PC-3 (cell line): ENCODE measurements around the gene FAM227A. TPM values are rescaled to one million over a fixed set of nuclear protein-coding genes. Genes with fewer than 3 reads are reported as not detected.

Source experiments
- ATAC-seq: fragments of 200-7000 bp; cut with Tn5 transposase; 2 replicates; pipeline ENCODE4 v1.9.1; 2020; ENCODE audit warnings: mild to moderate bottlenecking, moderate library complexity
- BruUV-seq: library from RNA; stranded (reverse); fragments of 400-500 nt; replicated peaks from 2 replicates; lab custom pipeline; 2021; lab: Mats Ljungman, UMichigan
- CTCF ChIA-PET: fragments of 300-600 bp; sonication (Branson Sonifier 250); formaldehyde crosslinking; loops from one replicate; lab custom pipeline; 2022; ENCODE audit warnings: antibody characterized with exemption; lab: Charles Lee
- POLR2A ChIA-PET: fragments of 300-600 bp; sonication (Branson Sonifier 250); formaldehyde crosslinking; loops from one replicate; lab custom pipeline; 2022; ENCODE audit warnings: antibody characterized with exemption; ENCODE audit not compliant: unreplicated experiment; lab: Charles Lee
- DNase-seq: peaks from one replicate; pipeline ENCODE4 v3.0.0-alpha.2; 2015
- H2AFZ ChIP-seq: fragments of 300-600 bp; sonication (generic); 2 replicates; pipeline ENCODE4 v1.6.0; 2016; ENCODE audit warnings: antibody characterized with exemption, low read length
- H3F3A ChIP-seq: fragments of 300-600 bp; sonication (generic); one replicate; pipeline ENCODE4 v1.6.0; 2017; ENCODE audit warnings: antibody characterized with exemption, low read length, control low read depth, mild to moderate bottlenecking; ENCODE audit not compliant: unreplicated experiment
- H3K27ac ChIP-seq: fragments of 300-600 bp; sonication (generic); 2 replicates; pipeline ENCODE4 v1.5.1; 2016; ENCODE audit warnings: mild to moderate bottlenecking, low read length
- H3K27me3 ChIP-seq: fragments of 300-600 bp; sonication (generic); 2 replicates; pipeline ENCODE4 v1.6.1; 2016; ENCODE audit warnings: low read length, mixed read lengths
- H3K36me3 ChIP-seq: fragments of 300-600 bp; sonication (generic); 2 replicates; pipeline ENCODE4 v1.6.1; 2016; ENCODE audit warnings: low read depth, mixed run types, low read length, mixed read lengths
- H3K4me1 ChIP-seq: fragments of 300-600 bp; sonication (generic); 2 replicates; pipeline ENCODE4 v1.5.1; 2016; ENCODE audit warnings: low read length; ENCODE audit not compliant: insufficient read depth
- H3K4me2 ChIP-seq: fragments of 300-600 bp; sonication (generic); 2 replicates; pipeline ENCODE4 v1.6.0; 2016; ENCODE audit warnings: low read length
- H3K4me3 ChIP-seq: fragments of 300-600 bp; sonication (generic); 2 replicates; pipeline ENCODE4 v1.5.1; 2016; ENCODE audit warnings: mild to moderate bottlenecking, low read length, mixed read lengths
- H3K79me2 ChIP-seq: fragments of 300-600 bp; sonication (generic); 2 replicates; pipeline ENCODE4 v1.6.1; 2017; ENCODE audit warnings: low read length, mixed read lengths
- H3K9ac ChIP-seq: fragments of 300-600 bp; sonication (generic); 2 replicates; pipeline ENCODE4 v1.6.0; 2016; ENCODE audit warnings: mild to moderate bottlenecking, low read length
- H3K9me2 ChIP-seq: fragments of 300-600 bp; sonication (generic); replicated peaks from 2 replicates; pipeline ENCODE4 v1.6.1; 2016; ENCODE audit warnings: mixed run types, low read length, mixed read lengths
- H3K9me3 ChIP-seq: fragments of 300-600 bp; sonication (generic); 2 replicates; pipeline ENCODE4 v1.6.1; 2016; ENCODE audit warnings: low read length, mixed read lengths
- H4K20me1 ChIP-seq: fragments of 300-600 bp; sonication (generic); 2 replicates; pipeline ENCODE4 v1.6.1; 2016; ENCODE audit warnings: low read length, mixed read lengths
- EZH2 ChIP-seq: fragments of 300-600 bp; sonication (generic); IDR thresholded peaks from one replicate; pipeline ENCODE4 v1.6.1; 2017; ENCODE audit warnings: antibody characterized with exemption, mild to moderate bottlenecking, low read length; ENCODE audit not compliant: unreplicated experiment
- EZH2phosphoT487 ChIP-seq: fragments of 300-600 bp; sonication (generic); IDR thresholded peaks from 2 replicates; pipeline ENCODE4 v1.6.1; 2018; ENCODE audit warnings: mild to moderate bottlenecking, antibody characterized with exemption, low read length, borderline replicate concordance
- intact Hi-C: fragments of 100-400 bp; cut with micrococcal nuclease; formaldehyde crosslinking; loops from 2 replicates; pipeline ENCODE4 v1.9.0; 2023
- total RNA-seq: library from RNA; depleted of rRNA; stranded (reverse); fragments of >200 nt; gene quantifications from 2 replicates; pipeline ENCODE4 v1.2.3, GENCODE V29; 2014
- TF ChIP-seq, protein P1 (sequence below): fragments of 300-600 bp; sonication (generic); conservative IDR thresholded peaks from 2 replicates; pipeline ENCODE4 v1.5.1; 2017; ENCODE audit warnings: antibody characterized with exemption, low read depth, mild to moderate bottlenecking, low read length

The FAM227A gene
- total RNA-seq, 1 experiment from 2014 or later: 1.2 TPM

DNA sequence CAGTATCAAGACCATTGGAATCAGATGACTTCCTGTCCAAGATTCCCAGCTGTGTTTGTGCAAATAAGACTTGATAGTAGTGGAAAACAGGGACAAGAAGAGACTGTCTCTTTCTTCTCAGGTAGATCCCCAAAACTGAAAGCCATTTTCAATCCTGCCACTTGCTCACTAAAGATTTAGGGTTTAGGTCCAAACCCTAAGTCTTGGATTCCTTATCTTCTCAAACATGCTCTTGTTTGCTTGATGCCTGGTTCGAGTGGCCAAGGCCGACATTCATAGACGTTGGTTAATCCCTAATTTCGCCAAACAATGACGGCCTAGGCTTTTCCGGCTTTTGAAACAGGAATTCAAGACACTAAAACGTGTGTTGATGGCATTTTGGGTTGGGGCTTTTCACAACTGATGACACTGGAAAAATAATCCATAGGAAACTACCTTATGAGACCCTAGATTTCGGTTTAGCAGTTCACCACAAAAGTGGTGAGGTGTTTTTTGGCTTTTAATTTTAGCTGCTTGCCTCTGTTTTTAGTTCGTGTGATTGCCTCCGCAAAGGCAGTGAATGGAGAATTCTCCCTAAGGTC is 48.6 kb upstream of the FAM227A start:
- Histone ChIP-seq H3K4me1 (peaks cover 29% of the 10 kb centered on the region), H2AFZ (peak overlapping the region; percentile 66), H3K4me3 (peak overlapping the region; percentile 62), H3K4me2 (peak overlapping the region; percentile 86), H3K9me3 (no peaks in the 10 kb centered on the region), H3F3A (no peaks in the 10 kb centered on the region), H3K9ac (peak overlapping the region; percentile 55), H3K36me3 (0 out of 2 replicates have a peak, but pooled peaks cover under 1% of the 10 kb centered on the region), H3K79me2 (peaks cover 47% of the 10 kb centered on the region), H3K27me3 (no peaks in the 10 kb centered on the region), H4K20me1 (peaks cover 27% of the 10 kb centered on the region), H3K9me2 (no peaks in the 10 kb centered on the region), H3K27ac (peak overlapping the region; percentile 42)
- no peak for ATAC-seq
- no peak for DNase-seq
- TF ChIP-seq EZH2 (no peak), EZH2phosphoT487 (no peak)
- TF ChIP-seq, protein P1, sequence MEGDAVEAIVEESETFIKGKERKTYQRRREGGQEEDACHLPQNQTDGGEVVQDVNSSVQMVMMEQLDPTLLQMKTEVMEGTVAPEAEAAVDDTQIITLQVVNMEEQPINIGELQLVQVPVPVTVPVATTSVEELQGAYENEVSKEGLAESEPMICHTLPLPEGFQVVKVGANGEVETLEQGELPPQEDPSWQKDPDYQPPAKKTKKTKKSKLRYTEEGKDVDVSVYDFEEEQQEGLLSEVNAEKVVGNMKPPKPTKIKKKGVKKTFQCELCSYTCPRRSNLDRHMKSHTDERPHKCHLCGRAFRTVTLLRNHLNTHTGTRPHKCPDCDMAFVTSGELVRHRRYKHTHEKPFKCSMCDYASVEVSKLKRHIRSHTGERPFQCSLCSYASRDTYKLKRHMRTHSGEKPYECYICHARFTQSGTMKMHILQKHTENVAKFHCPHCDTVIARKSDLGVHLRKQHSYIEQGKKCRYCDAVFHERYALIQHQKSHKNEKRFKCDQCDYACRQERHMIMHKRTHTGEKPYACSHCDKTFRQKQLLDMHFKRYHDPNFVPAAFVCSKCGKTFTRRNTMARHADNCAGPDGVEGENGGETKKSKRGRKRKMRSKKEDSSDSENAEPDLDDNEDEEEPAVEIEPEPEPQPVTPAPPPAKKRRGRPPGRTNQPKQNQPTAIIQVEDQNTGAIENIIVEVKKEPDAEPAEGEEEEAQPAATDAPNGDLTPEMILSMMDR: no peak
- no TSS peak for BruUV-seq
- ChIA-PET CTCF (interaction anchor here (1.1 kb wide), 1 partner anchor 23 kb away, joined by 3 read pairs; the partner anchor contains the start of gene TOMM22), POLR2A (interaction anchor here (0.5 to 0.6 kb wide), 2 partner anchors 307 to 540 kb away, joined by 3 to 7 read pairs; no protein-coding TSS in a partner anchor)
- intact Hi-C loops: no loop called here

- H3K9me2 ChIP-seq: no peaks in the 10 kb centered on the region
- intact Hi-C loops: no loop called here
- H3K27ac ChIP-seq: peak within 1 kb of the TSS; percentile 92
- peaks cover 14% of the 10 kb centered on the region for H3F3A ChIP-seq
- H3K27me3 ChIP-seq: no peaks in the 10 kb centered on the region
- H3K4me3 ChIP-seq: peak within 1 kb of the TSS; percentile 85
- peak within 1 kb of the TSS; percentile 97 for H3K9ac ChIP-seq
- H2AFZ ChIP-seq: peak within 1 kb of the TSS; percentile 58
- H3K36me3 ChIP-seq: no peaks in the 10 kb centered on the region
- DNase-seq: peak; percentile 93
- ChIA-PET POLR2A (no interaction called here), CTCF (no interaction called here)
- H4K20me1 ChIP-seq: peaks cover 23% of the 10 kb centered on the region
- H3K79me2 ChIP-seq: peaks cover 42% of the 10 kb centered on the region
- H3K4me1 ChIP-seq: peaks cover 41% of the 10 kb centered on the region
- peak; percentile 23 for ATAC-seq
- no peaks in the 10 kb centered on the region for H3K9me3 ChIP-seq
- peak within 1 kb of the TSS; percentile 94 for H3K4me2 ChIP-seq
- TF ChIP-seq EZH2phosphoT487 (peak; percentile 76), EZH2 (no peak)
- TF ChIP-seq, protein P1: no peak
- TSS peak; percentile 69 for BruUV-seq
These were observed 44.8 kb upstream of the FAM227A start, which contains the start of gene JOSD1 for GRCh38 chr22:38700789-38701628. Gene JOSD1, minus strand, starts transcription at chr22:38700943. Its CDS starts 956 bp downstream, at chr22:38699987.
